K562 (cell line): Measurements from ENCODE around the gene LY6G6F. TPM values are rescaled to one million over a fixed set of nuclear protein-coding genes. Genes with fewer than 3 reads are reported as not detected.

Experiments
- ATAC-seq: fragments of 200-7000 bp; cut with Tn5 transposase; 3 replicates; pipeline ENCODE4 v1.9.1; 2020; ENCODE audit warnings: moderate library complexity
- BruUV-seq: library from RNA; stranded (reverse); fragments of 400-500 nt; replicated peaks from 2 replicates; lab custom pipeline; 2021; lab: Mats Ljungman, UMichigan
- CTCF ChIA-PET: fragments of 300-600 bp; formaldehyde crosslinking; extraction: SDS; loops from one replicate; lab custom pipeline; 2021; ENCODE audit warnings: low intra/inter-chr PET ratio; lab: Yijun Ruan, JAX
- POLR2A ChIA-PET: fragments of 300-600, 350-650 bp; sonication (Branson Sonifier 250); formaldehyde crosslinking; extraction: SDS; loops from one replicate; lab custom pipeline; 2021; ENCODE audit warnings: antibody characterized with exemption, inconsistent platforms; lab: Yijun Ruan, JAX
- DNase-seq, 4 experiments: peaks; one replicate each; pipeline versions ENCODE4 v3.0.0 to v3.0.0-alpha.2; 2011 to 2018; ENCODE audit warnings: low spot score in 3 of 4, mixed read lengths in 3 of 4; ENCODE audit errors: extremely low read depth in 1 of 4
- FAIRE-seq: peaks from 2 replicates; lab custom pipeline; 2011; peaks lifted over from hg19 to GRCh38; lab: Jason Lieb, UNC
- H2AFZ ChIP-seq: 2 replicates; pipeline ENCODE4 v1.6.0; 2011; ENCODE audit warnings: low read depth, low read length, control low read depth, inconsistent platforms
- H3K27ac ChIP-seq: fragments of 200-600 bp; 3 replicates; pipeline ENCODE4 v1.8.0; 2011; ENCODE audit warnings: low read depth, mild to moderate bottlenecking, control low read depth, inconsistent platforms, low read length, moderate library complexity, mixed read lengths; ENCODE audit errors: extremely low read depth
- H3K27me3 ChIP-seq, 2 experiments: fragments of 300-600 bp in 1 of 2; 2 replicates in 1 of 2; 3 replicates in 1 of 2; pipeline versions ENCODE4 v1.6.0 to v1.8.0; 2011; ENCODE audit warnings: inconsistent platforms in 2 of 2, low read length in 2 of 2, mild to moderate bottlenecking in 1 of 2, mixed read lengths in 1 of 2, moderate library complexity in 1 of 2; ENCODE audit not compliant: control insufficient read depth in 2 of 2, insufficient read depth in 2 of 2
- H3K36me3 ChIP-seq: fragments of 300-600 bp; 3 replicates; pipeline ENCODE4 v1.8.0; 2011; ENCODE audit warnings: mild to moderate bottlenecking, low read length, inconsistent platforms; ENCODE audit not compliant: control insufficient read depth, insufficient read depth
- H3K4me1 ChIP-seq, 2 experiments: fragments of 200-600 bp in 1 of 2; replicated peaks in 1 of 2; 2 replicates in 1 of 2; 3 replicates in 1 of 2; pipeline versions ENCODE4 v1.5.1 to v1.8.0; 2011; ENCODE audit warnings: inconsistent platforms in 2 of 2, low read length in 2 of 2, mild to moderate bottlenecking in 1 of 2, mixed read lengths in 1 of 2, moderate library complexity in 1 of 2; ENCODE audit not compliant: control insufficient read depth in 2 of 2, insufficient read depth in 2 of 2
- H3K4me2 ChIP-seq: 2 replicates; pipeline ENCODE4 v1.6.1; 2011; ENCODE audit warnings: low read length, control low read depth, inconsistent platforms, mixed read lengths; ENCODE audit not compliant: insufficient read depth
- H3K4me3 ChIP-seq: fragments of 200-600 bp; sonication (generic), shearing (Covaris generic); 2 replicates; pipeline ENCODE4 v1.5.1; 2016; ENCODE audit warnings: control low read depth, inconsistent platforms
- H3K79me2 ChIP-seq: fragments of 200-600 bp; 3 replicates; pipeline ENCODE4 v1.8.0; 2011; ENCODE audit warnings: low read length, inconsistent platforms; ENCODE audit not compliant: control insufficient read depth, insufficient read depth
- H3K9ac ChIP-seq, 2 experiments: 2 replicates each; pipeline versions ENCODE4 v1.6.0 to v1.6.1; 2011; ENCODE audit warnings: low read depth in 2 of 2, low read length in 2 of 2, control low read depth in 1 of 2, inconsistent platforms in 1 of 2, mild to moderate bottlenecking in 1 of 2, mixed read lengths in 1 of 2; ENCODE audit not compliant: insufficient read depth in 1 of 2
- H3K9me1 ChIP-seq: one replicate; pipeline ENCODE4 v1.6.0; 2011; ENCODE audit warnings: inconsistent platforms, mild to moderate bottlenecking, low read length, moderate library complexity; ENCODE audit not compliant: control insufficient read depth, insufficient read depth
- H3K9me3 ChIP-seq: replicated peaks from 2 replicates; pipeline ENCODE4 v1.5.1; 2011; ENCODE audit warnings: low read depth, low read length, inconsistent platforms; ENCODE audit not compliant: control insufficient read depth, insufficient read depth
- H4K20me1 ChIP-seq: replicated peaks from 2 replicates; pipeline ENCODE4 v1.6.1; 2011; ENCODE audit warnings: low read length, inconsistent platforms, mixed read lengths; ENCODE audit not compliant: control insufficient read depth, insufficient read depth
- HNRNPL ChIP-seq: fragments of 200-400 bp; formaldehyde crosslinking; IDR thresholded peaks from 2 replicates; pipeline ENCODE4 v1.6.1; 2017; ENCODE audit warnings: low read depth, mild to moderate bottlenecking, low read length
- NR1H2 ChIP-seq: sonication (generic); formaldehyde crosslinking; IDR thresholded peaks from 2 replicates; pipeline ENCODE4 v1.4.0; 2020; ENCODE audit warnings: mild to moderate bottlenecking, missing genetic modification reagents
- NRF1 ChIP-seq, 2 experiments: fragments of 450-650 bp; IDR thresholded peaks in 1 of 2; conservative IDR thresholded peaks in 1 of 2; 2 replicates each; pipeline ENCODE4 v1.6.1; 2014; ENCODE audit warnings: mild to moderate bottlenecking in 2 of 2
- TBL1XR1 ChIP-seq, 2 experiments: IDR thresholded peaks; 2 replicates each; pipeline ENCODE4 v1.6.1; 2012; ENCODE audit warnings: improper control_type of control experiment in 2 of 2, low read length in 2 of 2, mild to moderate bottlenecking in 1 of 2
- TOE1 ChIP-seq, 2 experiments: fragments of 450-650 bp in 1 of 2; sonication (generic) in 1 of 2; formaldehyde crosslinking in 1 of 2; IDR thresholded peaks; 2 replicates each; pipeline versions ENCODE4 v1.7.1 to v1.8.0; 2016 to 2022; ENCODE audit warnings: borderline replicate concordance in 2 of 2, mild to moderate bottlenecking in 2 of 2, antibody characterized with exemption in 1 of 2, inconsistent platforms in 1 of 2, low read depth in 1 of 2, missing genetic modification reagents in 1 of 2, moderate library complexity in 1 of 2
- ZFX ChIP-seq: sonication (generic); formaldehyde crosslinking; IDR thresholded peaks from 2 replicates; pipeline ENCODE4 v1.8.0; 2022; ENCODE audit warnings: mild to moderate bottlenecking, missing genetic modification reagents, moderate library complexity
- WGBS: fragments of 100-300 bp; shearing (Covaris generic); methylation state at CpG from one replicate; pipeline ENCODE4 v1.1.6; 2016; ENCODE audit warnings: low coverage, mixed read lengths; ENCODE audit not compliant: insufficient coverage; ENCODE audit errors: missing lambda C conversion rate; 5-methylcytosine and 5-hydroxymethylcytosine counted together
- in situ Hi-C: fragments of 300-500 bp; cut with MboI; formaldehyde crosslinking; loops from 4 replicates; pipeline ENCODE4 v1.15.0; 2018; ENCODE audit warnings: inconsistent platforms, mixed read lengths
- intact Hi-C: fragments of 100-400 bp; cut with micrococcal nuclease; formaldehyde crosslinking; loops from 2 replicates; pipeline ENCODE4 v1.14.2; 2022
- polyA plus RNA-seq, 8 experiments: library from polyadenylated mRNA; depleted of rRNA in 4 of 8; stranded (reverse) in 5 of 8; unstranded in 3 of 8; fragments of >200 nt; fragmentation: Nextera tagmentation in 2 of 8; fragmentation: Illumina TruSeq in 1 of 8; extraction: Ambion mirVana in 2 of 8; extraction: Trizol in 1 of 8; gene quantifications; 2 replicates each; pipeline versions ENCODE4 v1.2.1 to v1.2.3, GENCODE V29; 2011 to 2014; ENCODE audit warnings: inconsistent platforms in 1 of 8, missing spikeins in 1 of 8
- total RNA-seq, 7 experiments: library from RNA; depleted of rRNA in 6 of 7; stranded (reverse); fragments of >200 nt in 6 of 7; fragmentation: Illumina TruSeq in 2 of 7; extraction: Trizol in 2 of 7; gene quantifications; 2 replicates each; pipeline versions ENCODE4 v1.2.1 to v1.2.3, GENCODE V29; 2011 to 2021; ENCODE audit warnings: low replicate concordance in 1 of 7
- TF ChIP-seq, protein P1 (sequence below): sonication (generic); formaldehyde crosslinking; IDR thresholded peaks from 2 replicates; pipeline ENCODE4 v1.8.0; 2023; ENCODE audit warnings: mild to moderate bottlenecking, missing genetic modification reagents

Gene LY6G6F
- total and polyA plus RNA-seq, 9 of the 15 experiments (the other 6 are each of a cell fraction or from before 2014, with no cell fraction given), result 0.14 to 0.50 (median 0.28) TPM; not detected in 2

DNA sequence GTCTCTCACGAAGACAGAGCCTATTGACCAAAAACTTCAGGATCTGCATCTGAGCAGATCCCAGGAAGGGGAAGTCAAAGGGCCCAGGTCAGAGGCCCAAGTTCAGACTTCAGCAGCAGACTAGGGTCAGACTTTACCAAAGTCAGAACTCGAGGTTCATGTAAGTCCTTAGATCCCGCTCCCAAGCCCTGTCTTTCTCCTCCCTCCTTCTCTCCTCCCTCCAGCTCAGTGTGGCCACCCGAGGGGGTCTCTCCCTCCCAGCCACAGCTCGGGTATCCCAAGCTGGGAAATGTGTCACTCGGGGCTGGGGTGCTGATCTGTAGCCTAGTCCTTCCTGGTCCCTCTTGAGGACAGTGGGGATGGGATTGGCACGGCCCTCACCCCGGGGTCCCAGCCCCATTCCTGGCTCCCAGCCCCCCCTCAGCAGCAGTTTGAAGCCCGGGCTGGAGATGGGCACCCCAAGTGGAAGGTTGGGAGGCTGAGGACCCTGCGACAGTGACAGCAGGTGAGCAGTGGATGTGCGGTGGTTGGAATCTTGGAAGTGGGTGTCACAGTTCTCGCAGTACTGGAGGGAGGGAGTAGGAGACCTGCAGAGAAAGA, 44.4 kb upstream of the LY6G6F start:
- Histone ChIP-seq H2AFZ (no peak overlapping the region), H3K4me3 (no peak overlapping the region), H3K79me2 (peaks cover 90% of the 10 kb centered on the region), H3K36me3 (peaks cover 53% of the 10 kb centered on the region), H3K4me2 (0 out of 2 replicates have a peak overlapping the region, but pooled peaks have one; percentile 2), H3K9me1 (no peaks in the 10 kb centered on the region), H3K4me1 (peaks cover 50 to 68% of the 10 kb centered on the region in 2 experiments), H3K27ac (peak overlapping the region; percentile 3; the same call in 1 of the 3 replicates), H4K20me1 (peaks cover 8% of the 10 kb centered on the region; the same call in 1 of the 2 replicates), H3K9ac (peak overlapping the region; percentile 7 to 72; a peak in 2 of 4 replicates), H3K9me3 (no peaks in the 10 kb centered on the region), H3K27me3 (no peaks in the 10 kb centered on the region)
- intact Hi-C loops, result loop anchor here (10.0 kb wide), 1 partner anchor 513 kb away; the partner anchor contains the start of genes AGPAT1 and RNF5
- in situ Hi-C loops, result loop anchor here (5.0 kb wide), 2 partner anchors 115 to 200 kb away; partner anchors contain the start of genes ATP6V1G2, NEU1 and NFKBIL1
- 84% methylated on average over 12 of the region's 12 CpGs for WGBS
- CTCF ChIA-PET, result interaction anchor here (0.9 kb wide), 1 partner anchor 28 kb away, joined by 3 read pairs; no protein-coding TSS in a partner anchor
- ATAC-seq (no peak), FAIRE-seq (no peak), DNase-seq (no peak)
- BruUV-seq, result no TSS peak
- POLR2A ChIA-PET, result interaction anchor here (0.6 to 9.8 kb wide), 23 partner anchors 8 to 201 kb away, joined by 3 to 267 read pairs (median 12); partner anchors contain the start of genes ABHD16A, APOM, BAG6 and CLIC1
- no peak for TF ChIP-seq ZFX (CRISPR knock-in tag)
- no peak for TF ChIP-seq NRF1 (conservative IDR thresholded peaks at IDR 0.05 in 1 of 2, IDR thresholded peaks at IDR 0.05 in 1 of 2)
- TF ChIP-seq, protein P1, sequence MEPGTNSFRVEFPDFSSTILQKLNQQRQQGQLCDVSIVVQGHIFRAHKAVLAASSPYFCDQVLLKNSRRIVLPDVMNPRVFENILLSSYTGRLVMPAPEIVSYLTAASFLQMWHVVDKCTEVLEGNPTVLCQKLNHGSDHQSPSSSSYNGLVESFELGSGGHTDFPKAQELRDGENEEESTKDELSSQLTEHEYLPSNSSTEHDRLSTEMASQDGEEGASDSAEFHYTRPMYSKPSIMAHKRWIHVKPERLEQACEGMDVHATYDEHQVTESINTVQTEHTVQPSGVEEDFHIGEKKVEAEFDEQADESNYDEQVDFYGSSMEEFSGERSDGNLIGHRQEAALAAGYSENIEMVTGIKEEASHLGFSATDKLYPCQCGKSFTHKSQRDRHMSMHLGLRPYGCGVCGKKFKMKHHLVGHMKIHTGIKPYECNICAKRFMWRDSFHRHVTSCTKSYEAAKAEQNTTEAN (CRISPR knock-in tag), result 0 out of 2 replicates have a peak, but pooled peaks have one; percentile 8
- no peak for TF ChIP-seq TOE1 (IDR thresholded peaks at IDR 0.05; ENCODE audit: borderline replicate concordance)
- TF ChIP-seq TOE1 (CRISPR knock-in tag; IDR thresholded peaks at IDR 0.05; ENCODE audit: borderline replicate concordance, low read depth), result no peak
- TF ChIP-seq NR1H2 (CRISPR knock-in tag), result no peak
- no peak for TF ChIP-seq TBL1XR1 (IDR thresholded peaks at IDR 0.05; ENCODE audit: low read length in 2 of 2)
- TF ChIP-seq HNRNPL, result no peak
